BJ (cell line): Measurements from ENCODE around the gene ANKRD1. TPM values are rescaled to one million over a fixed set of nuclear protein-coding genes. Genes with fewer than 3 reads are reported as not detected.
"Not testable (repeated sequence)": the region's sequence is repeated elsewhere in the genome, so short reads cannot be mapped to it uniquely, and the experiment has no call there.

Source experiments
- CTCF ChIA-PET: fragments of 350-600 bp; formaldehyde crosslinking; extraction: SDS; loops from one replicate; lab custom pipeline; 2021; ENCODE audit warnings: antibody characterized with exemption, inconsistent platforms; lab: Yijun Ruan, JAX
- POLR2A ChIA-PET: fragments of 300-600 bp; sonication (Branson Sonifier 250); formaldehyde crosslinking; extraction: SDS; loops from one replicate; lab custom pipeline; 2021; ENCODE audit warnings: antibody characterized with exemption; lab: Charles Lee
- DNase-seq: peaks from one replicate; pipeline ENCODE4 v3.0.0-alpha.2; 2011; ENCODE audit warnings: low read depth
- H3K27me3 ChIP-seq: 2 replicates; pipeline ENCODE4 v1.6.0; 2011; ENCODE audit warnings: low read length; ENCODE audit not compliant: control insufficient read depth, insufficient read depth
- H3K36me3 ChIP-seq: 2 replicates; pipeline ENCODE4 v1.5.1; 2011; ENCODE audit warnings: low read length; ENCODE audit not compliant: control insufficient read depth, insufficient read depth
- H3K4me3 ChIP-seq: 2 replicates; pipeline ENCODE4 v1.5.1; 2011; ENCODE audit warnings: low read depth, mild to moderate bottlenecking, control low read depth, low read length
- polyA plus RNA-seq: library from polyadenylated mRNA; depleted of rRNA; stranded (reverse); fragments of >200 nt; gene quantifications from 2 replicates; pipeline ENCODE4 v1.2.3, GENCODE V29; 2011
- TF ChIP-seq, protein P1 (sequence below): IDR thresholded peaks from 2 replicates; pipeline ENCODE4 v1.5.1; 2011; ENCODE audit warnings: low read depth, mild to moderate bottlenecking, control low read depth, inconsistent platforms, low read length, moderate library complexity; ENCODE audit not compliant: insufficient read depth

The ANKRD1 gene
- polyA plus RNA-seq, 1 experiment = 2.2 TPM

DNA sequence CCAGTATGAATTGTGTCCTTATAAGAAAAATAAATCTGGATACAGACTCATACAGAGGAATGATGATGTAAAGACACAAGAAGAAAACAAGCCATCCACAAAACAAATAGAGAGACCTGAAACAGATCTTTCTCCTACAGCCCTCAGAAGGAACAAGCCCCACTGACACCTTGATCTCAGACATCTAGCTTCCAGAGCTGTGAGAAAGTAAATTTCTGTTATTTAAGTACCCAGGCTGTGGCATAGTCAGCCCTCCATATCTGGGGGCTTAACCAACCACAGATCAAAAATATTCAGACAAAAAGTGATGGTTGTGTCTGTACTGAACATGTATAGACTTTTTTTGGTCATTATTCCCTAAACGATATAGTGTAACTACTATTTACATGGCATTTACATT lies 23.9 kb upstream of the ANKRD1 start:
- POLR2A ChIA-PET = no interaction called here
- TF ChIP-seq, protein P1, sequence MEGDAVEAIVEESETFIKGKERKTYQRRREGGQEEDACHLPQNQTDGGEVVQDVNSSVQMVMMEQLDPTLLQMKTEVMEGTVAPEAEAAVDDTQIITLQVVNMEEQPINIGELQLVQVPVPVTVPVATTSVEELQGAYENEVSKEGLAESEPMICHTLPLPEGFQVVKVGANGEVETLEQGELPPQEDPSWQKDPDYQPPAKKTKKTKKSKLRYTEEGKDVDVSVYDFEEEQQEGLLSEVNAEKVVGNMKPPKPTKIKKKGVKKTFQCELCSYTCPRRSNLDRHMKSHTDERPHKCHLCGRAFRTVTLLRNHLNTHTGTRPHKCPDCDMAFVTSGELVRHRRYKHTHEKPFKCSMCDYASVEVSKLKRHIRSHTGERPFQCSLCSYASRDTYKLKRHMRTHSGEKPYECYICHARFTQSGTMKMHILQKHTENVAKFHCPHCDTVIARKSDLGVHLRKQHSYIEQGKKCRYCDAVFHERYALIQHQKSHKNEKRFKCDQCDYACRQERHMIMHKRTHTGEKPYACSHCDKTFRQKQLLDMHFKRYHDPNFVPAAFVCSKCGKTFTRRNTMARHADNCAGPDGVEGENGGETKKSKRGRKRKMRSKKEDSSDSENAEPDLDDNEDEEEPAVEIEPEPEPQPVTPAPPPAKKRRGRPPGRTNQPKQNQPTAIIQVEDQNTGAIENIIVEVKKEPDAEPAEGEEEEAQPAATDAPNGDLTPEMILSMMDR = no peak
- Histone ChIP-seq H3K36me3 (no peaks in the 10 kb centered on the region), H3K4me3 (no peak overlapping the region), H3K27me3 (no peaks in the 10 kb centered on the region)
- CTCF ChIA-PET = no interaction called here
- DNase-seq = no peak

DNA sequence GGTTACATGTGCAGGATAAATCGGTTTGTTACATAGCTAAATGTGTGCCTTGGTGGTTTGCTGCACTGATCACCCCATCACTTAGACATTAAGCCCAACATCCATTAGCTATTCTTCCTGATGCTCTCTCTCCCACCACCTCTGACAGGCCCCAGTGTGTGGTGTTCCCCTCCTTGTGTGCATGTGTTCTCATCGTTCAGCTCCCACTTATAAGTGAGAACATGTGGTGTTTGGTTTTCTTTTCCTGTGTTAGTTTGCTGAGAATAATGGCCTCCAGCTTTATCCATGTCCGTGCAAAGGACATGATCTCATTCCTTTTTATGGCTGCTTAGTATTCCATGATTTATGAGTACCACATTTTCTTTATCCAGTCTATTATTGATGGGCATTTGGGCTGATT lies 22.1 kb upstream of the ANKRD1 start:
- H3K36me3 ChIP-seq, H3K4me3 ChIP-seq, DNase-seq, POLR2A ChIA-PET, H3K27me3 ChIP-seq: not testable (repeated sequence)
- CTCF ChIA-PET = interaction anchor here (0.9 to 1.3 kb wide), 2 partner anchors 63 to 309 kb away, joined by 3 to 4 read pairs; no protein-coding TSS in a partner anchor

DNA sequence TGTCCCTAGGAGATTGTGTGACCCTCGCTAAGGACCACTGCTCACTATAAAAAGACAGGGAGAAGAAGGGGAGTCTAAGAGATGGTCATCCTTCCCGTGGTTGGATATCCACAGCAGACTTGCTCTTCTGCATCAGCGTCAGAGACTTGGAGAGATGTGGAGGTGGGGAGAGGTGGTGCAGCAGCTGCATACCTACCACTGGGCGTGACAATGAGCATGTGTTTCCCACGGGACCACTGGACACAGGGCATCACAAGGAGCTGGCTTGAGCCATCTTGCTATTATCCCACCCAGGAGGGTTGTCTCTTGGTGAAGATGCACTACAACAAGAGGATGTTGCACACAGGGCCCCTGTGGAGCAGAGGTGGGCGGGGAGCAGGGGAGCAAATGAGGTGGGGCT lies 18.8 kb upstream of the ANKRD1 start:
- TF ChIP-seq, protein P1 = no peak
- H3K4me3 ChIP-seq = no peak overlapping the region
- no peaks in the 10 kb centered on the region for H3K27me3 ChIP-seq
- CTCF ChIA-PET = interaction anchor here (1.6 kb wide), 1 partner anchor 28 kb away, joined by 4 read pairs; no protein-coding TSS in a partner anchor
- no peaks in the 10 kb centered on the region for H3K36me3 ChIP-seq
- POLR2A ChIA-PET = no interaction called here
- no peak for DNase-seq

DNA sequence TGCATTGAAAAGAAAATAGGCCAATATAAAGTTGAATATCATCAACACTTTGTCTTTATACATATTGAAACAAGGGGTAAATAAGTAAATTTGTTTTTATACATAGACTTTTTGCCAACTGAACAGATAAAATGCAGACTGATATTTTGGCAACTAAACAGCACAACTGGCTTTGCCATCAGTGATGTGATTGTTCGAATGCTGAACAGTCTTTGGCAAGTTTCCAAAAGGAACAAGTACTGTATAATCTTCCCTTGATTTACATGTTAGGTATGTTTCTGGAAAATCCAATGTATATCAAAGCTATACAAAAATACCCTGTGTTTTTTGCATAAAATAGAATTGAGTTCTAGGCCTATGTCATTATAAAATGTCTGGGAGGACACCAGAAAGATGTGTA lies 18.2 kb upstream of the ANKRD1 start:
- no peak for DNase-seq
- TF ChIP-seq, protein P1 = no peak
- H3K36me3 ChIP-seq = no peaks in the 10 kb centered on the region
- H3K27me3 ChIP-seq = no peaks in the 10 kb centered on the region
- ChIA-PET POLR2A (no interaction called here), CTCF (interaction anchor here (1.6 kb wide), 1 partner anchor 27 kb away, joined by 4 read pairs; no protein-coding TSS in a partner anchor)
- H3K4me3 ChIP-seq = no peak overlapping the region

DNA sequence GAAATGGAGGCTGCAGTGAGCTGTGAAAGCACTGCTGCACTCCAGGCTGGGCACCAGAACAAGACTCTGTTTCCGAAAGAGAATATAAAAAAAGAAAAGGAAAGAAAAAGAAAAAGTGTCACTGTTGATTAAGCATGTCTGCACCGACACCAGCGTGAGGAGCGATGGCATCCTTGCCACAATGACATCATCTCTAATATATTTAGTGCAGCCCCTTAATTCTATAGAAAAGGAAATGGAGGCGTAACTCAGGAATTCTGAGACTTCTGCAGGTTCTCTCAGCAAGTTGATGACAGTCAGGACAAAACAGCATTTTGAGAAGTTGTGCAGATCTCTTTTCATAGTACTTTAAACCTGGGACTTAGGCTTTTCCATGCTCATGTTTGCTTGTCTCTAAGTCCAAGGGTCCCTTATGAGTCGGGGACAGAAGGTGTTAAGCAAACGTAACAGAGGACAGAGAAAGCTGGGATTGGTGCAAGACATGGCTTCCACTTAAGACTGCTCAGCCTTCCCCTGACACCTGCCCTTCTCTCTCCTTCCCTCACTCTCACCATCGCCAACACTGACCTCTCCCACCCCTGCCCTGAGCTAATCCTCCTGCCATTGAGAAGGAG lies 16.9 kb upstream of the ANKRD1 start:
- TF ChIP-seq, protein P1 = no peak
- no peaks in the 10 kb centered on the region for H3K27me3 ChIP-seq
- POLR2A ChIA-PET = no interaction called here
- CTCF ChIA-PET = interaction anchor here (0.9 to 2.1 kb wide), 3 partner anchors 10 to 19 kb away, joined by 3 to 5 read pairs (median 3); no protein-coding TSS in a partner anchor
- no peaks in the 10 kb centered on the region for H3K36me3 ChIP-seq
- no peak for DNase-seq
- H3K4me3 ChIP-seq = no peak overlapping the region
